ENCODE data around the gene GINS2.
A peak's percentile ranks its signal among the peaks of the same experiment; 100 is the strongest.

GINS2 gene

GRCh38 chr16:85662976-85663830, 25.6 kb downstream of the GINS2 start:
- WGBS: 97% methylated on average over 37 of the region's 38 CpGs

GRCh38 chr16:85662482-85662812, 26.3 kb downstream of the GINS2 start:
- Histone ChIP-seq H3K36me3 (ENCODE audit: control insufficient read depth in 1 of 2, insufficient read depth in 2 of 2, low read depth in 1 of 2, low read length in 2 of 2) (peaks cover 87 to 89% of the 10 kb centered on the region in 2 experiments), H3K79me1 (replicated peaks; ENCODE audit: low read length, poor library complexity, severe bottlenecking) (peaks cover 7% of the 10 kb centered on the region), H2BK12ac (ENCODE audit: low read length in 2 of 2) (no peak overlapping the region), H3K27me3 (ENCODE audit: control insufficient read depth in 1 of 2, insufficient read depth in 1 of 2, low read length in 2 of 2) (no peaks in the 10 kb centered on the region), H3K4me1 (ENCODE audit: control insufficient read depth, insufficient read depth, low read depth, low read length) (no peaks in the 10 kb centered on the region), H3K18ac (ENCODE audit: low read depth in 1 of 2, low read length in 2 of 2) (no peak overlapping the region), H3K27ac (ENCODE audit: low read length, poor library complexity, severe bottlenecking) (no peak overlapping the region), H3K9me3 (ENCODE audit: control insufficient read depth, low read length) (no peaks in the 10 kb centered on the region), H3K9ac (ENCODE audit: low read length) (no peak overlapping the region), H2AFZ (ENCODE audit: low read depth, low read length) (no peak overlapping the region), H3K14ac (ENCODE audit: low read length in 2 of 2) (no peak overlapping the region), H3K23ac (ENCODE audit: low read length in 2 of 2) (no peak overlapping the region), H3K4ac (ENCODE audit: low read depth in 1 of 2, low read length in 2 of 2) (no peak overlapping the region), H2BK15ac (ENCODE audit: low read depth, poor library complexity, severe bottlenecking) (no peak overlapping the region), H2BK5ac (ENCODE audit: low read depth, low read length, poor library complexity, severe bottlenecking) (no peak overlapping the region), H3K4me3 (ENCODE audit: insufficient read depth in 1 of 2, low read depth in 1 of 2, low read length in 2 of 2) (no peak overlapping the region), H2BK120ac (ENCODE audit: low read depth, low read length) (no peak overlapping the region), H4K91ac (ENCODE audit: low read length) (peak overlapping the region; percentile 25), H2AK5ac (ENCODE audit: low read length, severe bottlenecking) (no peak overlapping the region), H3K4me2 (ENCODE audit: low read length, poor library complexity, severe bottlenecking) (no peak overlapping the region), H4K8ac (ENCODE audit: low read length) (no peak overlapping the region)
- WGBS: 82% methylated on average over 3 of the region's 3 CpGs
- DNase-seq: no peak

More at GRCh38 chr16:85662976-85663830, 25.6 kb downstream of the GINS2 start:
- Histone ChIP-seq H3K9me3 (ENCODE audit: control insufficient read depth, low read length) (no peaks in the 10 kb centered on the region), H3K36me3 (ENCODE audit: control insufficient read depth in 1 of 2, insufficient read depth in 2 of 2, low read depth in 1 of 2, low read length in 2 of 2) (peaks cover 87 to 91% of the 10 kb centered on the region in 2 experiments), H2BK120ac (ENCODE audit: low read depth, low read length) (no peak overlapping the region), H3K79me1 (replicated peaks; ENCODE audit: low read length, poor library complexity, severe bottlenecking) (peaks cover 5% of the 10 kb centered on the region), H3K4ac (ENCODE audit: low read depth in 1 of 2, low read length in 2 of 2) (no peak overlapping the region), H4K8ac (ENCODE audit: low read length) (no peak overlapping the region), H3K18ac (ENCODE audit: low read depth in 1 of 2, low read length in 2 of 2) (no peak overlapping the region), H2BK5ac (ENCODE audit: low read depth, low read length, poor library complexity, severe bottlenecking) (no peak overlapping the region), H2BK12ac (ENCODE audit: low read length in 2 of 2) (no peak overlapping the region), H3K4me1 (ENCODE audit: control insufficient read depth, insufficient read depth, low read depth, low read length) (peaks cover 4% of the 10 kb centered on the region), H3K4me3 (ENCODE audit: insufficient read depth in 1 of 2, low read depth in 1 of 2, low read length in 2 of 2) (no peak overlapping the region), H2AK5ac (ENCODE audit: low read length, severe bottlenecking) (no peak overlapping the region), H2BK15ac (ENCODE audit: low read depth, poor library complexity, severe bottlenecking) (no peak overlapping the region), H3K9ac (ENCODE audit: low read length) (no peak overlapping the region), H3K4me2 (ENCODE audit: low read length, poor library complexity, severe bottlenecking) (no peak overlapping the region), H2AFZ (ENCODE audit: low read depth, low read length) (no peak overlapping the region), H3K23ac (ENCODE audit: low read length in 2 of 2) (no peak overlapping the region), H3K27ac (ENCODE audit: low read length, poor library complexity, severe bottlenecking) (no peak overlapping the region), H4K91ac (ENCODE audit: low read length) (no peak overlapping the region), H3K27me3 (ENCODE audit: control insufficient read depth in 1 of 2, insufficient read depth in 1 of 2, low read length in 2 of 2) (no peaks in the 10 kb centered on the region), H3K14ac (ENCODE audit: low read length in 2 of 2) (no peak overlapping the region)
- DNase-seq: no peak

DNA sequence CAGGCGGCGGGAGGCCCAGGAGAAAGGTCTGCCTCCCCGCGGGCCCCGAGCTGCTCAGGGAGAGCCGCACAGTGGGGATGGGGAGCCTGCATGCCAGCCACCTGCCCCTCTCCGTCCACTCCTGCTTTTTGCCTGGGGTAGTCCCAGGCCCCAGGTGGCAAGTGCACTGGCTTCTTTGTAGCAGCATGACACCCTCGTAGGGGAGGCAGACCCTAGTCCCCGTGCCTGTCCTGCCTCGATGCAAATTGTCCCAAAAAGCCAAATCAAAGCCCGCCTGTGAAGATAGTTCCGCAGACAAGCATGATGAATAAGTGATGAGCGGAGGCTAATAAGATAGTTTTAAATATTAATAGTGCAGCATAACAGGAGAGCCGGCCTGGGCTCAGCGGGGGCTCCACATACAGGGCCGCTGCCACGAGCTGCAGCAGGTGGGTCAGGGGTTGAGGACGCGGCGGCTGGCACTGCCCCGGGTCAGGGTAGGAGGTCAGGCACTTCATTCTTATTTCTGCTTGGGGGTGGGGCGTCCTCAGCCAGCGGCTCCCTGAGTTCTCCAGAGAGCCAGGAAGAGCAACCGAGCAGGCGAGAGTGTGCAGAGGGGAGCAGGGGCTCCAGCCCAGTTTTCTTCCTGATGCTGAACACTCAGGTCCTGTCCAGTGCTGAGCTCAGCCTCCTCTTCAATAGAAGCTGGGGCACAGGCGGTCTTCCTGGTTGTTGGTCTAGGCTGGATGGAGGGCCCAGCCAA, 26.8 kb downstream of the GINS2 start:
- H2AFZ ChIP-seq (ENCODE audit: low read depth, low read length): no peak overlapping the region
- no peak overlapping the region for H3K18ac ChIP-seq (ENCODE audit: low read depth in 1 of 2, low read length in 2 of 2)
- H2BK12ac ChIP-seq (ENCODE audit: low read length in 2 of 2): no peak overlapping the region
- H3K36me3 ChIP-seq (ENCODE audit: control insufficient read depth in 1 of 2, insufficient read depth in 2 of 2, low read depth in 1 of 2, low read length in 2 of 2): peaks cover 87 to 89% of the 10 kb centered on the region in 2 experiments
- H2BK15ac ChIP-seq (ENCODE audit: low read depth, poor library complexity, severe bottlenecking): no peak overlapping the region
- H3K9ac ChIP-seq (ENCODE audit: low read length): no peak overlapping the region
- no peak overlapping the region for H3K4me2 ChIP-seq (ENCODE audit: low read length, poor library complexity, severe bottlenecking)
- no peaks in the 10 kb centered on the region for H3K4me1 ChIP-seq (ENCODE audit: control insufficient read depth, insufficient read depth, low read depth, low read length)
- H4K91ac ChIP-seq (ENCODE audit: low read length): no peak overlapping the region
- H3K14ac ChIP-seq (ENCODE audit: low read length in 2 of 2): no peak overlapping the region
- H3K79me1 ChIP-seq (replicated peaks; ENCODE audit: low read length, poor library complexity, severe bottlenecking): peaks cover 11% of the 10 kb centered on the region
- H3K4me3 ChIP-seq (ENCODE audit: insufficient read depth in 1 of 2, low read depth in 1 of 2, low read length in 2 of 2): no peak overlapping the region
- H3K23ac ChIP-seq (ENCODE audit: low read length in 2 of 2): no peak overlapping the region
- no peak overlapping the region for H2AK5ac ChIP-seq (ENCODE audit: low read length, severe bottlenecking)
- no peaks in the 10 kb centered on the region for H3K9me3 ChIP-seq (ENCODE audit: control insufficient read depth, low read length)
- no peak overlapping the region for H4K8ac ChIP-seq (ENCODE audit: low read length)
- H3K27me3 ChIP-seq (ENCODE audit: control insufficient read depth in 1 of 2, insufficient read depth in 1 of 2, low read length in 2 of 2): no peaks in the 10 kb centered on the region
- H2BK5ac ChIP-seq (ENCODE audit: low read depth, low read length, poor library complexity, severe bottlenecking): no peak overlapping the region
- no peak overlapping the region for H2BK120ac ChIP-seq (ENCODE audit: low read depth, low read length)
- H3K4ac ChIP-seq (ENCODE audit: low read depth in 1 of 2, low read length in 2 of 2): no peak overlapping the region
- WGBS: 95% methylated on average over 26 of the region's 26 CpGs
- H3K27ac ChIP-seq (ENCODE audit: low read length, poor library complexity, severe bottlenecking): no peak overlapping the region
- DNase-seq: no peak
